Activated naive CD4-positive, alpha-beta T cell treated with anti-CD3 and anti-CD28 coated beads, Interleukin-2, amount 10 ng/mL, durations not matched to agents 7 days and 5 days (primary cell): Measurements from ENCODE around the gene RIMBP2.

Source experiments
- CTCF ChIA-PET: fragments of 350-600 bp; sonication (Branson Sonifier 250); formaldehyde crosslinking; loops from one replicate; lab custom pipeline; 2021; ENCODE audit warnings: antibody characterized with exemption; lab: Charles Lee
- DNase-seq: peaks from one replicate; pipeline ENCODE4 v3.0.0-alpha.2; 2020
- H3K27ac Mint-ChIP-seq: one replicate; pipeline ENCODE4 v1.8.0; 2021; ENCODE audit warnings: mild to moderate bottlenecking, moderate library complexity, mixed read lengths
- H3K27me3 Mint-ChIP-seq: one replicate; pipeline ENCODE4 v1.8.0; 2021; ENCODE audit warnings: mild to moderate bottlenecking, mixed read lengths
- H3K36me3 Mint-ChIP-seq: one replicate; pipeline ENCODE4 v1.8.0; 2021; ENCODE audit warnings: mixed read lengths
- H3K4me1 Mint-ChIP-seq: one replicate; pipeline ENCODE4 v1.8.0; 2021; ENCODE audit warnings: mixed read lengths
- H3K4me3 Mint-ChIP-seq: one replicate; pipeline ENCODE4 v1.8.0; 2021; ENCODE audit warnings: mild to moderate bottlenecking, moderate library complexity, mixed read lengths
- H3K9me3 Mint-ChIP-seq: one replicate; pipeline ENCODE4 v1.8.0; 2021; ENCODE audit warnings: mixed read lengths

Gene RIMBP2

DNA sequence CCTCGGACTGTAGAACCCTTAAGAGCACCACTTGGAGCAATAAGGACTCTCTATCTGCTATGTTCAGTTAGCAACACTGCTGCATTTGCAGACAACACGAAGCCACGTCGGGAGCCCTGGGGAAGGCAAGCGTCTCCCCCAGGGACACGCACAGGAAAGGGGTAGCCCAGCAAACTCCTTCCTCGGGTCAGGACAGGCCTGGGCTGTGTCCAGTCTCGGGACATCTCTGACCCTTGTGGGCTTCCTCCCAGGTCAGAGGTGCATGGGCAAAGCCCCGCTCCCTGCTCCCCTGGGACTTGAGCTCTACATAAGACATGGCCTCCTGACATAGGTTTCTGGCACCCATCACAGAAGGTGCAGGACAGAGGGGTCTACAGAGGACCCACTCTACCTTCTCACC lies 258.9 kb downstream of the RIMBP2 start:
- Mint-ChIP-seq H3K9me3 (no peaks in the 10 kb centered on the region), H3K36me3 (no peaks in the 10 kb centered on the region), H3K4me1 (no peaks in the 10 kb centered on the region), H3K4me3 (no peak overlapping the region), H3K27me3 (no peaks in the 10 kb centered on the region), H3K27ac (no peak overlapping the region)
- DNase-seq = no peak
- CTCF ChIA-PET = no interaction called here

DNA sequence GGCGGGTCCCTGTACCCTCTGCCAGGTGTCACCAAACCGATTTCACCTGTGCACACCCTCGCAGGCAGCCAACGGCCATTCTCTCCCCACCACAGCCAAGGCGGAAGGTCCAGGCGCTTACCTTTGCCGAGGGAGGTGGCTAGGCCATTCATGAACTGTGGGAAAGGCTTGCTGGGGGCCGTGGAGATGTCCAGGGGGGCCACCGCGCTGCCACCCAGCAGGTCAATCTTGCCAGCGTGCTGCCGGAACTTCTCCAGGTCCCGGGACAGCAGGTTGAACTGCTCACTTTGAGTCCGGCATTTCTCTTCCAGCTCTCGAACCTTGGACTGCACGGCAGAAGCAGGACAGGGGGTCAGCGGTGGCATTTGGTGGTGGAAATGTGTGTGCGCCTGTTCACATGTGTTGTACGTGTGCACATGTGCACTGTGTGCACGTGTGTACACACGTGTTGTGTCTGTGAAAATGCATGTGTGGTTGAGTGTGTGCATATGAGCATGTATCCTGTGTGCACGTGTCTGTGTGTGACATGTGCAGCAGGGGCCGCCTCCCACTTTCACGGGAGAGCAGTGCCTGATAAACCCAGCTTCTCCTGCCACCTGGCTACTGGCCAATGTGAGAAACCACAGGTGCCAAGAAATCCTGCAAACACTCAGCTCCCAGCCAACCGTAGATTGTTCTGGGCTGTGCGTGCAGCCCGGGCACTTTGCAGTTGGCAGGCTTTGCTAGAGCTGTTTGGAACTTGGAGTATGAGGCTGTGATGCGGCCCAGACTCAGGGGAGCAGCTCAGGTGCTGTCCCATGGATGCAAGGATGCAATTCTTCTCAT lies 259.5 kb downstream of the RIMBP2 start:
- no peaks in the 10 kb centered on the region for H3K4me1 Mint-ChIP-seq
- no peaks in the 10 kb centered on the region for H3K9me3 Mint-ChIP-seq
- H3K27me3 Mint-ChIP-seq = no peaks in the 10 kb centered on the region
- no peak overlapping the region for H3K4me3 Mint-ChIP-seq
- no peak for DNase-seq
- H3K27ac Mint-ChIP-seq = no peak overlapping the region
- no peaks in the 10 kb centered on the region for H3K36me3 Mint-ChIP-seq
- CTCF ChIA-PET = no interaction called here

DNA sequence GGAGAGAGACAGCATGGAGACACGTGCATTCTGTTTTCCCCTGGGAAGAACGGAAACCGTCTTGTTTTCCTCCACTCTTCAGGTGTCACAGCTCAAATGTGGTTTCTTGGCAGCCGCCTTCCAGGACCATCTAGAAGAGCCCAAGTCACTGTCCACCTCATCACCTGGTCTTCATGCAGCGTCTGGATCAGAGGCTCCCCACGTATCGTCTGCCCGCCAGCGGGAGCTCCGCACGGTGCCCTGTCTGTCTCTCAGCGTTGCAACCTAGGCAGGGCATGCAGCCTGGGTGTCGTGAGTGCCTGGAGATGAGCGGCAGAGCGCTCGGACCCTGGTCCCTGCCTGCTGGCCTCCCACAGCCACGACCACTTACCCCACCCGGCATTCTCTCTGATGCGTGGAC lies 260.9 kb downstream of the RIMBP2 start:
- H3K9me3 Mint-ChIP-seq = no peaks in the 10 kb centered on the region
- DNase-seq = no peak
- H3K4me1 Mint-ChIP-seq = no peaks in the 10 kb centered on the region
- no peaks in the 10 kb centered on the region for H3K27me3 Mint-ChIP-seq
- no peaks in the 10 kb centered on the region for H3K36me3 Mint-ChIP-seq
- CTCF ChIA-PET = no interaction called here
- H3K4me3 Mint-ChIP-seq = no peak overlapping the region
- H3K27ac Mint-ChIP-seq = no peak overlapping the region

DNA sequence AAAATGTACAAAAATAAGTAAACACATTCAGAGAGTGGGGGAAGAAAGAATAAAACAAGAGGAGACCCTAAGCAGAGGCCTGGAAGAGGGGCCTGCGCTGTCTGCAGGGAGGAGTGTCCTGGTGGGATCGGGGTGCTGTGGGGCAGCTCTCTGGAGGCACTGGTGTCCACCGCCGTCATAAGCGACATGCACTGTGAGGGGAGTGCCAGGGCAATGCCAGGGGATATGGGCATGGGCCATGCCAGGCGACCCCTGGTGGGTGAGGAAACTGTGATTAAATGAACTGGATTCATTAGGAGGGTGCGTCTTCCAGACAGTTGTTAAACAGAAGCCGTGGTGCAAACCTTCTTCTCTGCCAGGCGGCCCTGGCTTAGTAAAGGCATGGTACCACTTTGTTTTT lies 261.8 kb downstream of the RIMBP2 start:
- no peak overlapping the region for H3K27ac Mint-ChIP-seq
- H3K4me3 Mint-ChIP-seq = no peak overlapping the region
- H3K36me3 Mint-ChIP-seq = no peaks in the 10 kb centered on the region
- CTCF ChIA-PET = no interaction called here
- H3K4me1 Mint-ChIP-seq = no peaks in the 10 kb centered on the region
- no peaks in the 10 kb centered on the region for H3K9me3 Mint-ChIP-seq
- no peaks in the 10 kb centered on the region for H3K27me3 Mint-ChIP-seq
- no peak for DNase-seq

DNA sequence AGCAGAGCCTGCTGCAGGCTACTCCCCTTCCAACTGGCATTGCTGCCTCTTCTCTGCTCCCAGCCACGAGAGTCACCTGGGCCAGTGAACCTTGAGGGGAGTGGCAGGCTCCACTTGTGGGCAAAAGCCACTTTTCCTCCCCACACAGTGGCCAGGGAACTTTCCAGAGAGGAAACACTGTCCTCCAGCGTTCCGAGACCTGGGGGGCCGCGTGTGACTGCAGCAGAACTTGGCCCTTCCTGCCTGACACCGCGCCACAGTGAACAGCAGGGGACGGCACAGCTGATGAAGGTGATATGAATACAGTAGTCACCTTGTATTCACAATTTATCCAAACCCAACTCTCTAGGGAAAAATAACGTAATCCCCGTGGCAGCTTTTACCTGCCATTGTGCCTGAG lies 263.6 kb downstream of the RIMBP2 start:
- Mint-ChIP-seq H3K27ac (no peak overlapping the region), H3K4me3 (no peak overlapping the region), H3K36me3 (no peaks in the 10 kb centered on the region), H3K27me3 (no peaks in the 10 kb centered on the region), H3K9me3 (no peaks in the 10 kb centered on the region), H3K4me1 (no peaks in the 10 kb centered on the region)
- no peak for DNase-seq
- CTCF ChIA-PET = no interaction called here

DNA sequence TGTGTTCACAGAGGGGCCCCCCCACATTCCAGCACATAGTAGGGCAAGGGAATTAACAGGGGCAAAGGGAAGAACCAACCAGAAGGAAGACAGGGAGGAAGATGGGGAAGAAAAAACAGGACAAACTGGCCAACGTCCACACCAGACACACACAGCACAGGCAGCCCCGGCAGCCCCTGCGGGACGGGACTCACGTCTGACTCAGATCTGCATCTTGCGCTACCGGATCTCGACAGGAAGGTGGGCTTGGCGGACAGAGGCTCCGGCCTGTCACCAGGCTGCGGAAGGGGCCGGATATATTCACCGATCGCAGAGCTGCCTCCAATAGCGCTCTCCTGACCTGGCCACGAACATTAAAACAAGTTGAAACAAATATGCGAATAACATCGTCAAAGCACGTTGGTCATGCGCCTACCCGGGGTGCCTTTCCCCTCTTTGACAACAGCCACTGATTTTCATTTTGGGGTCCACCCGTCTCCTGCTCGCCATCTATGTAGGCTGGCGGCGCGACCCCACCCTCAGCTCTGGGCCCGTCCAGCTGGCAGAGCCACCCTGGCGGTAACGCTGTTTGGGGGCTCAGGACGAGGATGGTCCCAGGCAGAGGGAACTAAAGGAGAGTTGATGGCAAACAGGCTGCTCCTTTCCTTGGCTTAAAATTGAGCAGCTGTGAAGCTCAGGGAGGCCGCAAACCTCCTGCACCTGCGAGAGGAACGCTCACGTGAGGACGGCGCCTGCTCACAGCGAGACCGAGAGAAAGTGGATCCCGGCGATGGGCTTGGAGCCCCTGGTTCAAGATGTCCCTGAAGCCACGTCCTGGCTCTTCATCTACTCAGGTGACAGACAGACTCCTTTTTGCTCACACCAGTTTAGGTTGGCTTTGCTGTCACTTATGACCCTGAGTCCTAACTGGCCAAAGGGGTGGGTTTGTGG lies 264.8 kb downstream of the RIMBP2 start:
- Mint-ChIP-seq H3K27me3 (no peaks in the 10 kb centered on the region), H3K9me3 (peaks cover 3% of the 10 kb centered on the region), H3K27ac (no peak overlapping the region), H3K4me1 (no peaks in the 10 kb centered on the region), H3K4me3 (no peak overlapping the region), H3K36me3 (no peaks in the 10 kb centered on the region)
- CTCF ChIA-PET = no interaction called here
- no peak for DNase-seq

DNA sequence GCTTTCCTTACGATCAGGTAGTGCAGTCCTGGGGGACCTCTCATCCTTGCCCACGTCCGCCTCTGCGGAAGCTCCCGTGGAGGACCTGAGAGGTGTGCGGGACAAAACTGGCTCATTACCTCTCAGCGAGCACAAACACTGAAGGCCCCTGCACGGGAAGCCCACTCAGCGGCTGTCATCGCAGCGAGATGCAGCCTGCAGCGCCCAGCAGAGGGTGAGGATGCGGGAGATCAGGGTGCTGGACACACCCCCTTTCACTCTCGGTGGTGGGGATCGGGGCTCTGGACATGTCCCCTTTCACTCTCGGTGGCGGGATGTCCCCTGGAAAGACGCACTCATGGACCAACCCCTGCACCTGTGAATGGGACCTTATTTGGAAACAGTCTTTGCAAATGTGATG lies 266.8 kb downstream of the RIMBP2 start:
- no peaks in the 10 kb centered on the region for H3K27me3 Mint-ChIP-seq

DNA sequence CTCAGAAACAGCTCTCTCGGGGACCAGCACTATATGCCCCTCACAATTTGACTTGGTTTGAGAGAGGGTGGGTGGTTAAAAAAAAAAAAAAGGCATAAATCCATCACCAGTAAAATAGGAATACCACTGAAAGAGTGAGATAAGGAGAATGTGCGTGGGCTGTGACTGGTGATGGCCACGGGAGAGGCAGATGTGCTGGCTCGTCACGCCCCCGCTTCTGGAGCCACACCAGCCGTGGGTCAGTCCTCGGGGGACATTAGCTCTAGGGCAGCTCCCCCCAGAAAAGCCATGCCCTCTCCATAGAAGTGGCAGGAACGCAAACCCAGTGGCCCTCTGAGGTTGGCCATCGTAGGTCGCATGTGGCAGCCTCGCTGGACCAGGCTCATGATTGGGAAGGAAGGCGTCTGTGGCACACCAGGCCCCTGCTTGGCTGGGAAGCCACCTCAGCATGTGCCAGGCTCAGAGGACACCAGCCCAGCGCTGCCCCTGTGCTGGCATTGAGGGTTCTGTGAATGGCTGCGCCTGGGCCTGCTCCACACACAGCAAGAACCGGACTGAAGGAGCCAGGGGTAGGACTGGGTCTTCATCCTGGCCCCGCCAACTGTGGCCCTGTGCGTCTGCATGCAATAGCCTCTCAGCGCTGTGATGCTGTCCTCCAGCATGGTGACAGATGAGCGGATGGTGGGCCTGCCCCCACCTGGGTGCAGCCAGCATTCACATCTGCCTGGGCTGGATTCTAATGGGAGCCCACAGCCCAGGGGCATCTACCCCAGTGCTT lies 267.9 kb downstream of the RIMBP2 start:
- Mint-ChIP-seq H3K27ac (no peak overlapping the region), H3K27me3 (no peaks in the 10 kb centered on the region), H3K9me3 (peaks cover 3% of the 10 kb centered on the region), H3K4me1 (no peaks in the 10 kb centered on the region), H3K36me3 (no peaks in the 10 kb centered on the region), H3K4me3 (no peak overlapping the region)
- no peak for DNase-seq
- CTCF ChIA-PET = no interaction called here

More for the DNA sequence above, 266.8 kb downstream of the RIMBP2 start:
- Mint-ChIP-seq H3K4me1 (no peaks in the 10 kb centered on the region), H3K4me3 (no peak overlapping the region), H3K9me3 (peaks cover 3% of the 10 kb centered on the region), H3K27ac (no peak overlapping the region), H3K36me3 (no peaks in the 10 kb centered on the region)
- CTCF ChIA-PET = no interaction called here
- DNase-seq = no peak

DNA sequence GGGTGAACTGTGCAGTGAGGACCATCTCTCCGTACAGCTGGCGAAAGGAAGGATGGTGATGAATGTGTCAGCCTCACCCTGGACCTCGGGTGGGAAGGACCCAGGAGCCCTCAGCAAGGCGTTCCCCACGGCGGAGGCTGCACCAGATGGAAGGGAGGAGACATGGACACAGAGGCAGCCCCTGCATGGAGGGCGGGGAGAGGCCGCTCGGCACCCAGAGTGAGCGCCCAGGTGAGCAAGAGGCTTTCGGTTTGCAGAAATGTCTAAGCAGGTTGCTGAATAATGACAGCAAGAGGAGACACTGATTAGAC lies 268.5 kb downstream of the RIMBP2 start:
- Mint-ChIP-seq H3K36me3 (no peaks in the 10 kb centered on the region), H3K27me3 (no peaks in the 10 kb centered on the region), H3K27ac (no peak overlapping the region), H3K4me1 (no peaks in the 10 kb centered on the region), H3K4me3 (no peak overlapping the region), H3K9me3 (peaks cover 8% of the 10 kb centered on the region)
- CTCF ChIA-PET = no interaction called here
- DNase-seq = no peak

DNA sequence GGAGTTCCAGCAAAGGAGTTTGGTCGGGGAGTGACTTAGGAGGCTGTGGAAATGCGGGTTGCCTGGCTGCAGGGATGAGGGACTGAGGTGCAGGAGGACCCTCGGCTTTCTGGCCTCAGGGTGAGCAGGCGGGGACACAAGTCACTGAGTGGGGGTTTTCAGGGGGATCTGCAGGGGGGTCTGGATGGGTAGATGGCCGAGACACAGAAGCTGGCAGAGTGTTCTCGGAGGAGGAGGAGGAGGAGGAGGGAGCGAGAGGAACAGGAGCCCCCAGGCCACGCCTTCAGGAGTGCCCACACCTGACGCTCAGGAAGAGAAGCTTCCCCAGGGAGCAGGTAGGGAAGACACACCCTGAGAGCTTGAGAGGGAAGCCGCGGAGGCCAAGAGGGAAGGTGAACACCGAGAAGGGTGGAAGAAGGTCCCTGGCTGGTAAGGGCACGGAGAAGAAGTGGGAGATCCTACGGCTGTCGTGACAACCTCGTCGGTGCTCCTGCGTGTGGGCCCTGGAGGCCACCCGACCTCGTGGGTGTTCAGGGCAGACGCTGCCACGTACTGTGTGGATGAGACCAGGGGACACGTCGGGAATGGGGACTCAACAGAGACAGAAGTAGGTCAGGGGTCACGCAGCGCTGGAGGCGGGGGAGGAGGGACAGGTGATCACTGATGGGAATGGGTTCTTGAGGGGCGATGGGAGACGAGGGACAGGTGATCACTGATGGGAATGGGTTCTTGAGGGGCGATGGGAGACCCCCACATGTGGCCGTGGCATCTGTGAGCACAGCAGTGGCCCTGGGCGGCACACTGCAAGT lies 269.0 kb downstream of the RIMBP2 start:
- Mint-ChIP-seq H3K9me3 (peaks cover 8% of the 10 kb centered on the region), H3K4me3 (no peak overlapping the region), H3K36me3 (no peaks in the 10 kb centered on the region), H3K27ac (no peak overlapping the region), H3K4me1 (no peaks in the 10 kb centered on the region), H3K27me3 (no peaks in the 10 kb centered on the region)
- no peak for DNase-seq
- CTCF ChIA-PET = no interaction called here

DNA sequence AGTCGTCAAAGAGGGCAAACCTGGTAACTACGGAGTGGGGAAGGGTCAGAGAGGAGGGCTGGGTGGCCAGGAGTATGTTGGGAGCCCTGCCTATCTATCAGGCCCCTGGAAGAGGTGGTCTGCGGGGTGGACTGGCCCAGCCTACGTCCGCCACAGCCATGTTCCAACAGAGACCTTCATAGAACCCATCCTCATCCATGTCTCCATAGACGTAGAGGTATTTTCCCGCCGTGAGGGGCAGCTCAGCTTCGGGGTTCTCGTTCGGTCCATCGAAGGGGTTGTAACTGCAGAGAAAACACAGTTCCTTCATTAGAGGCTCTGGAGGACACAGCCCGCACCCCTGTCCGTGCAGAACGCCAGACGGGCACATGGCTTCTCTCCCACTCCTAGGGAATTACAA lies 271.1 kb downstream of the RIMBP2 start:
- H3K36me3 Mint-ChIP-seq = no peaks in the 10 kb centered on the region
- H3K4me3 Mint-ChIP-seq = no peak overlapping the region
- CTCF ChIA-PET = no interaction called here
- no peak for DNase-seq
- H3K27ac Mint-ChIP-seq = no peak overlapping the region
- H3K9me3 Mint-ChIP-seq = peaks cover 13% of the 10 kb centered on the region
- H3K27me3 Mint-ChIP-seq = no peaks in the 10 kb centered on the region
- no peaks in the 10 kb centered on the region for H3K4me1 Mint-ChIP-seq

DNA sequence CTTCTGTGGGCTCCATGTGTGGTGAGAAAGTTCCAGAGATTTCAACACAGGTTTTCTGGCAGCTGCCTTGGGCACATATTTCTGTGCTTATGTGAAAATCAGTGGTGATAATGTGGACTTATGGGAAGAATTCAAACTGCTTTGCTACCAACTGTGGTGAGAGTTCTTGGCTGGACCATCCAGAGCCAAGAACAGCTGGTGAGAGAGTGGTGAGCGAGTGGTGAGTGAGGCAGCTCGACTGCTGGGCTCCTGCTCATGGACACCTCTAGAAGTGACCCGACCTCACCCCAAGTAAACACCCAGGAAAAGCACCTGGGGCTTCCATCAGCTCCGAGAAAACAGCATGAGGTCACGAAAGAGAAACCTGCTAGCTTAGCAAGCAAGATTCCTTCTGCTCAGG lies 272.0 kb downstream of the RIMBP2 start:
- H3K4me1 Mint-ChIP-seq = no peaks in the 10 kb centered on the region
- H3K9me3 Mint-ChIP-seq = peaks cover 18% of the 10 kb centered on the region
- CTCF ChIA-PET = no interaction called here
- no peak overlapping the region for H3K27ac Mint-ChIP-seq
- no peak overlapping the region for H3K4me3 Mint-ChIP-seq
- H3K27me3 Mint-ChIP-seq = no peaks in the 10 kb centered on the region
- no peaks in the 10 kb centered on the region for H3K36me3 Mint-ChIP-seq
- no peak for DNase-seq

DNA sequence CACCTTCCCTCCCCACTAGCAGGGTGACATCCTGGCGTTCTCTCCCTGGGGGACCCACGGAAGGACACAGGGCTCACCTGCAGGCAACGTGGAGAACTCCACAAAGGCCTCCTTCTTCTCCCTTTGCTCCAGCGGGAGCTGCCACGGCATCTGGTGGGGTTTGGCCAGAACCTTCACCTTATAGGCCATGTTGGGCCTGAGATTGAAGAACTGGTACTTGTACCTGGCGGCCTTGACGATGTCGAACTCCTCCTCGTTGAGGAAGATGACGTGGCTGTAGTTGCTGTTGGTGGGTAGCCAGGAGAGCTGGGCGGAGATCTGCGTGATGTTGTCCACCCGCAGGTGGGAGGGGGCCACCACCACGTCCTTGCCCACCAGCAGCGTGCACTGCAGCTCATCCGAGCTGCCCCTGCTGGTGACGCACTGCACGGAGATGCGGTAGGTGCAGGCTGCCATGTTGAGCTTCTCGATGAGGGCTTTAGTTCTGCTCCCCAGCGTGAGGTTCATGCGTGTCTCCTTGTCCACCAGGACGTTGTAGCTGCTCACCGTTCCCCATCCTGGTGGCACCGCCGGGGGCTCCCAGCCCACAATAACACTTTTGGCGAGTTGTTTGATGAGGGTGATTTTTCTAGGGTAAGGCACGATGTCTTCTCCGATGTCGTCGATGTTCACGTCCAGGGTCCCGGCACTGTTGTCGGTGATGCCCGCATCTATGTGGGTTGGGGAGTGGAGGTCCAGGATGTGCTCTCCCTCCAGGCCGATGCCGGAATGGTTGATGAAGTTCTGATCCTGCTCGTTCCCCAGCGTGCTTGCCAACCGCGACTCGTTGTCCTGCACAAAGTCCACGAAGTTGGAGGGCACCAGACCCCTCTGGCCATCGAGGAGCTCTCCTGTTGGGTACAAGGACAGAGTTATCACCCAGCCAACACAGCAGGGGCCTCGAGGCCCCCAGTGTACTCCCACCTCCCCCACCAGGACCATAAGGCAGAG lies 274.0 kb downstream of the RIMBP2 start:
- Mint-ChIP-seq H3K36me3 (no peaks in the 10 kb centered on the region), H3K27me3 (no peaks in the 10 kb centered on the region), H3K9me3 (peaks cover 21% of the 10 kb centered on the region), H3K4me1 (no peaks in the 10 kb centered on the region), H3K4me3 (no peak overlapping the region), H3K27ac (no peak overlapping the region)
- CTCF ChIA-PET = no interaction called here
- no peak for DNase-seq
